ENCODE results near the gene TET1. TPM values are rescaled to one million over a fixed set of nuclear protein-coding genes. Genes with fewer than 3 reads are reported as not detected.
A peak's percentile ranks its signal among the peaks of the same experiment; 100 is the strongest.
"Not testable (repeated sequence)": the region's sequence is repeated elsewhere in the genome, so short reads cannot be mapped to it uniquely, and the experiment has no call there.

Gene TET1
- total RNA-seq, 1 experiment from 2014 or later = 3.5 TPM

DNA sequence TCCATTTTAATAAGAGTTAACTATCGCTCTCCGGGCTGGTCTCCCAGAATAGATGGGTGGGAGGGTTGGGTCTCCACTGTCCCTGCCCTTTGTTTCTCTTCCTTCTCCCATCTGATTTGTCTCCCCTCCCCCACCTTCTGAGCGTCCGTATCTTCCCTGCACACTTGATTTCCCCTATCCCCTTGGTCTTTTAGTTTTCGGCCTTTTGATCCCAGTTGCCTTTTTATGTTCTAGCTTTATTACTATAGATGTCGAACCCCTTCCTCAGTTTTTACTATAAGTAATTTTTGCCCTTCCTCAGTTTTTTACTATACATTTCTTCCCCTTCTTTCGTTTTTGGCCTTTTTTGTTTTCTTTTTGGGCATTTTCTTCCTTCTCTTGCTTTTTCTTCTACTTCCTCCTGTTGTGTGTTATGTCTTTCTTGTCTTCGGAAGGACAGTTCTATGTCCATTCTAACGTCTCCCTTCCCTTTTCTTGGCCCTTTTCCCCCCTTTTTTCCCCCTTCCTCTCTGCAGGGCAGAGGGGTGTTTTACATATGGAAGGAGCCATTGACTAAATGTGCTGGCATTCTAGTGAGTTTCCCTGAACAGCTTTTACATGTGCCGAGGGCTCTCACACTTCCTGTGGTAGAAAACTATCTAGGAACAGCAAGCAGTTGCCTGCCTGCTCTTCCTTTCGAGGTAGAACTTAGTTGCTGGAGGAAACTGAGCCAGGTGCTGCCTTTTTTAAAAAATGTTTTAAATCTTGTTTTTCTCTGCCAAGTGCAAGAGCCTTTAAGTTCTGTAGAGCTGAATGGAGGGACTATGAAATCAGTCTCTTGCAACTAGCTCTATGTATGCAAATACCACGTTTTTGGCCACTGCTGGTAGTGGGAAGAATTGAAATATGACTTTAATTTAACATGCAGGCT, 2.8 kb downstream of the TET1 start:
- DNase-seq (ENCODE audit: low spot score) = no peak

- DNase-seq (ENCODE audit: low spot score) = no peak
These were observed 4.6 kb downstream of the TET1 start for GRCh38 chr10:68564712-68565111.

DNA sequence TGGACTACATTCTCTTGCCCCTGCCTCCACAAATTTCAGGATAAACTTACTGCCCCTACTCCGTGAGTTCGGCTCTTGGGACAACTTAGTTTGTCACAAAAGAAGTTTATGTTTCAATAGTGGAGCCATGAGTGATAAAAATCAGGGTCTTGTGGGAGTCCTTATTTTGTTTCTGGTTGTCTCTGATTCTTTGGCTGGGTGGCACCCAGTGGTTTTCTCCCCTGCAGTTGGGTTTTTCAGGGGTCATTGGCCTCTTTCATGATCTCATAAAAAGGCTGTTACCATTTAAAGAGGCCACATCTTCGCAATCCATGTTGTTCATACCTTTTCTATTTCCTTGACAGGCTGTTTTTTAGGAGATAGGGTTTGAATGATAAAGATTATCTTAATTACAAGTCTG, 5.5 kb downstream of the TET1 start:
- no peak for DNase-seq (ENCODE audit: low spot score)

- no peak for DNase-seq (ENCODE audit: low spot score)
These were observed 6.2 kb downstream of the TET1 start for GRCh38 chr10:68566351-68566750.

- DNase-seq (ENCODE audit: low spot score) = no peak
These were observed 6.8 kb downstream of the TET1 start for GRCh38 chr10:68566955-68567354.

DNA sequence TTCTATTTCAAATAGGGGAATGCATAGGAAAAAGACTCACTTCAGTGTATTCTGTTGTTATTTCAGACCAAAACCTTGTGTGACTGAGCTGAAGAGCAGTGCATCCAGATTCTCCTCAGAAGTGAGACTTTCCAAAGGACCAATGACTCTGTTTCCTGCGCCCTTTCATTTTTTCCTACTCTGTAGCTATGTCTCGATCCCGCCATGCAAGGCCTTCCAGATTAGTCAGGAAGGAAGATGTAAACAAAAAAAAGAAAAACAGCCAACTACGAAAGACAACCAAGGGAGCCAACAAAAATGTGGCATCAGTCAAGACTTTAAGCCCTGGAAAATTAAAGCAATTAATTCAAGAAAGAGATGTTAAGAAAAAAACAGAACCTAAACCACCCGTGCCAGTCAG, 12.0 kb downstream of the TET1 start:
- no peak for DNase-seq (ENCODE audit: low spot score)

GRCh38 chr10:68574051-68574450, 13.9 kb downstream of the TET1 start:
- no peak for DNase-seq (ENCODE audit: low spot score)

DNA sequence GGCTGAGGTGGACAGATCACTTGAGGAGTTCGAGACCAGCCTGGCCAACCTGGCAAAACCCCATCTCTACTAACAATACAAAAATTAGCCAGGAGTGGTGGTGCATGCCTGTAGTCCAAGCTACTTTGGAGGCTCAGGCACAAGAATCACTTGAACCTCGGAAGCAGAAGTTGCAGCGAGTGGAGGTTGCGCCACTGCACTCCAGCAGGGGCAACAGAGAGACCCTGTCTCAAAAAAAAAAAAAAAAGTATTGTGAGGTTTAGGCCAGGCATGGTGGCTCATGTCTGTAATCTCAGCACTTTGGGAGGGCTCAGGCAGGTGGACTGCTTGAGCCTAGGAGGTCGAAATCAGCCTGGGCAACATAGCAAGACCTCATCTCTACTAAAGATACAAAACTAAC, 16.0 kb downstream of the TET1 start:
- no peak for DNase-seq (ENCODE audit: low spot score)

DNA sequence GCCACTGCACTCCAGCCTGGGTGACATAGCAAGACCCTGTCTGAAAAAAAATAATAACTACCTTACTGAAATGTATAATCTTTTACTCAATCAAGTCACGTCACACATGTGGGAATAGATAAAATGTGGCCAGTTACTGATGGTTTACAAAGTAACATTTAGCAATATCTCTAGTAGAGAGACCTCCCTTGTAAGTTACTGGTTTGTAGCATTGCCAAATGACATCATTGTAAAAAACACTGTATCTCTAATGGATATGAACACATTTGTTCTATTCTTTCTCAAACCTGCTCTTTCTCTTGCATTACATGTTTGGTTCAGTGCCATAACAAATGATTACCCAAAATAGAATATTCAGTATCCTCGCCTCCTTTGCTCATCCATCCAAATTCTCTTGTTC, 18.8 kb downstream of the TET1 start:
- DNase-seq (ENCODE audit: low spot score) = no peak

- not testable (repeated sequence) for DNase-seq (ENCODE audit: low spot score)
These were observed 24.1 kb downstream of the TET1 start for GRCh38 chr10:68584187-68584586.

DNA sequence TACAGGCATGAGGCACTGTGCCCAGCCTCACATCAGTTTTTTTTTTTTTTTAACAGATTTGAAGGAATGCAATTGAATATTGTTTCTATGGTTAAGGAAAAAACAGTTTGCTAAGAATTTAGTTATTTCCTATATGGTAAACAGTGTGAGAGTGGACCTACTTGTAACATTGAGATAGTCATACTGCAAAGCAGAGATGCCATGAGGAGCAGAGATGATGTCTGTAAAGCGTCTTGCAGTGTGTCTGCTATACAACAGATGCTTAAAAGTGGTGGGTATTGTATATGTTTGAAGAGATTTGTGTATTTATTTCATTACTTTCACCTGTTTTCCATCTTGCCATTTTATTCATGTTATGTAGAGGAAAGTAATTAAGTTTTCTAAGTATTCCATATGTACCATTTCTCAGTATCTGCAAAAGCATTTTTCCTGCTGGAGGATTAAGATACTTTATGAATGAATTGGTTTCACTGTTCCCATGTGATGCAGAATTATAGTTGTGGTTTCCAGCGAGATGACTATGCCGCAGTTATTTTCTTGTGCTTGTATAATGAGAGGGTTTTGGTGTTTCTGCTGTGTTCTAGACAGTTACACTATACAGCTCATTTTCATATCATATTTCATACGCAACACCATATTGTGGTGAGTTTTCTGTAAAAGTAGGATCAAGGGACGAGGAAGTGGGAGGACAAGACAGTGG, 26.6 kb downstream of the TET1 start:
- DNase-seq (ENCODE audit: low spot score) = no peak

DNA sequence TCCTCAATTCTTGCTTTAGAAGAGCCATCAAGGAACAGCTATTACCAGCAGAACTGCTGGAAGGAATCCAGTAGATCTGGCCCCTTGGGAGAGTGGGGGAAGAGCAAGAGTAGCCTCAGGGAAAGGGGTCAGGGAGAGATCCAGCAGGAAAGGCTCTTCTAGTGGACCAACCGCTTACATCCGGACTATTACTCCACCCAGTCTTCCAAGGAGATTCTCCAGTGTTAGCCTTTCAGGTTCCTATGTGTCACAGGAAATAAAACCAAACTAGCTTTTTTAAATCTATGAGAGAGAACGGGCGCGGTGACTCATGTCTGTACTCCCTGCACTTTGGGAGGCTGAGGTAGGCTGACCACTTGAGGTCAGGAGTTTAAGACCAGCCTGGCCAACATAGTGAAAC, 34.3 kb downstream of the TET1 start:
- peak; percentile 97 for DNase-seq (ENCODE audit: low spot score)

- DNase-seq (ENCODE audit: low spot score) = no peak
These were observed 35.4 kb downstream of the TET1 start for GRCh38 chr10:68595513-68595912.

DNA sequence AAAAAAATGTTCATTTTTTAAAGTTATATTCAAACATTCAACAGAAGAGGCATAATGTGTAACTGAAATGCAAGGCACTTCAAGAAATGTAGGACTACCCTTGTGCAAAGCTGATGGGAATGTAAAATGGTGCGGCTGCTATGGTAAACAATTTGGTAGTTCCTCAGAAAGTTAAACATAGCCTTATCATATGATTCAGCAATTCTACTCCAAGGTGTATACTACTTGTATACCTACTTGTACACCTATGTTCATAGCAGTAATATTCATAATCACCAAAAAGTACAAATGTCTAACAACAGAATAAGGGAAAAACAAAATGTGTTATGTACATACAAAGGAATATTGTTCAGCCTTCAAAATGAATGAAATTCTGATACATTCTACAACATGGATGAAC, 37.3 kb downstream of the TET1 start:
- no peak for DNase-seq (ENCODE audit: low spot score)

DNA sequence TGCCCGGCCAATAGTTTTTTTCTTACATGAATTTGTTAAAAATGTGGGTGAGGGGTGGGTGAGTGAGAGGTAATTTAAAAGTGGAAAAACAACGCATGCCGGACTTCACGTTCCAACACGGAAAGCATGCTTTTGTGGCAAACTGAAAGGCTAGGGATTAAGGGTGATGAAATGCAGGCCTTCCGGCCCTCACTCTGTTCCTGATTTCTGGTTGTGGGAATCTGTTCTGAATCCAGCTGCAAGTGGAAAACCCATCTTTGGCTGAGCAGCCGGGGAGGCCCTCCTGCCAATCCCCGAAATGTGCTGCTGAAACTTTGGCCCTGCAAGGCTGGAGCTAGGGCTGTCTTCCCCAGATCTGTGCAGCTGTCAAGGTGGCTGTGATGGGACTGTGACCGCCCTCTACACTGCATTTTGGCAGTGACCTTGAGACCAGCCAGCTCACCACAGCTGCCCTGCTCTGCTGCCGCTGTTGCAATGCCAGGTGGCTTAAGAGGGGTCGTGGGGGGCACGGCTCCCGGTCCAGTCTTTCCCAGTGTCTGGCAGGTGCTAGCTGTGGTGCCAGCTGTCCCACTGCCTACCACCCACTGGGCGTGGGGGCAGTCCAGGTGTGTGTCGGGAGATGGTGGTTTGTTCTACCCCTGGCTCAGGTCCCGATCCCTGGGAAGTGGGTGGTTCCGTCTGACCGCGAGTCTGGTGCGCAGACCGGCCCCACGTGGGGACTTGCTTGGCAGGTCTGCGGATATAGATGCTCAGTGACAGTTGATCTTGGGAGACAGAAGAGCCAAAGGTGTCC, 39.0 kb downstream of the TET1 start:
- peak; percentile 46 for DNase-seq (ENCODE audit: low spot score)

DNA sequence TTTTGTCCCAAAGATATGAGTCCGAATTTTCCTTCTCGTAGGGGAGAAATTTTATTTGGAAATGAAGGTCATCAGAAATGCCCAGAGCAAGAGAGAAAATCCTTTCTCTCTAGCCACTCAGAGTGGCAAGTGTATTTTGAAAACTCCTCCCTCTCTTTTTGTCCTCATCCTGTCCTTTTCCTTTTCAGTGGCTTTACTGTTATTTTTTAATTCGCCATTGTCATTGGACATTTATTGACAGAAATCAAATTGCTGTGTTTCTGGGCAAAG, 39.6 kb downstream of the TET1 start:
- no peak for DNase-seq (ENCODE audit: low spot score)

- peak; percentile 83 for DNase-seq (ENCODE audit: low spot score)
These were observed 40.1 kb downstream of the TET1 start for GRCh38 chr10:68600041-68600778.

DNA sequence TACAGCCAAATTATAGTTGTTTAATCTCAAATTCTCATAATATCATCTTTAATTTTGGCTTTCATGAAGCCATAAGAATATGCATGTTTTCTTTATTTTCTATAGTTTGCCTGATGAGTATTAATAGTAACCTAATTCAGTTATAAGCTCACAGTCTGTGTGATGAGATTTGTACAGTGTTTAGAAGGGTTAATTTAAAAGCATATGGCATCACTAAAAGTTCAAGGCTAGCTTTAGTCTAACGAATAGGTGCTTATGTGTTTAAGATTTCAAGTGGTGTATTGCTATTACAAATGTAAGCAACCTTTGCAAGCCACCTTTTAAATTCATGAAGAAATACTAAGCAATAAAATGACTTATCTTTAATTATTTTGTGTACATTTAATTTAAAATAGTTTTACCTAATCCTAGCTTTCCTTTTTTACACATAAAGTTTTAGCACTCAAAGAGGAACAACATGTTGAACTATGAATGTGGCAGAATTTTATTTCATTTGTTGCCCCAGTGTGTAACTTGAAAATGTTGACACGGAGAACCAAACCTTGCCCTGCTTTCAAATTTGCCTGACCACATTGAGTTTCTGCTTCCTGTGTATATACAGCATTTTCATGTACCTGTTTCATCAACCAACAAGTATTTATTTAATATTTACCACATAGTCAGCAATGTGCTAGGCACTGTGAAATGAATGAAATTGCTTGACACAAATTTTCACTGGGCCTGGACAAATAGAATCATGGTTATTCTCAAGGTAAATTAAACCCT, 41.5 kb downstream of the TET1 start:
- no peak for DNase-seq (ENCODE audit: low spot score)

- no peak for DNase-seq (ENCODE audit: low spot score)
These were observed 42.3 kb downstream of the TET1 start for GRCh38 chr10:68602434-68602833.

DNA sequence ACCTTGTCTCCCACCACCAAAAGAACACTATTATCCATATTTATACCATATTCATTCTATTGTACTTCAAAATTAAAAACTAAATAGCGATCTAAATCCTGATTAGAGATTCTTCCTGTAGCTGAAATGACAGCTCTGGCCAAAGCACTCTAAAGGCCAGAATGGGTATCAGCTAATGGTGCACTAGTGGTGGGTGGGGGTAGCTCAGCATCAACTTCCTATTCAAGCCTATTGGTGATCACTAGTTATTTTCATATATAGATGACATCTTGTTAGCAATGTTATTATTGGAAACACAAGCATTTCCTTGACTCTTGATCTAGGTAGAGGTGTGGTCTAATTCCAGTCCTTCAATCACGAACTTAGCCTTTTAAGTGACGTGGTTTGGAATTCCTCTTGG, 43.6 kb downstream of the TET1 start:
- no peak for DNase-seq (ENCODE audit: low spot score)

DNA sequence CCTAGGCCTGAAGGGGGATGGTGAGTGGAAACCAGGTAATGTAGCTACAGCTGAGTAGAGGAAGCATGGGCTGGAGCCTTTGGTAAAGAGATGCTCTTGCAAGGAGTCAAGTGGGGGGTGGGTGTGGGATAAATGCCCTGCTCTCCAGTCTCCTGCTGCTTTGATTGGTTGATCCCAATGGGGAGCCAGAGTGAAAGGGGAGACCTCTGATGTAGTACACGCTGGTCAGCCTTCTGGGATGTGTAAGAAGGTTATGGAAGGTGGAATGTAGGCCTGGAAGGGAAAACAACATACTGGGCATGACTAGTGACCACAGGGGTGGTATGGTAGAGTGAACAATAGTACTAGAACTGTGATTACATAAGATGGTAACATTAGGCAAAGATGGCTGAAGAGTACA, 44.3 kb downstream of the TET1 start:
- no peak for DNase-seq (ENCODE audit: low spot score)
